OCI-LY7 (cell line): Measurements from ENCODE around the gene ZNF544.

Experiments used
- CTCF ChIP-seq: fragments of 200-600 bp; sonication (generic); conservative IDR thresholded peaks from 2 replicates; pipeline ENCODE4 v1.5.1; 2014; ENCODE audit warnings: mild to moderate bottlenecking, antibody characterized with exemption, low read length, moderate library complexity, mixed read lengths
- EZH2phosphoT487 ChIP-seq: fragments of 200-600 bp; sonication (generic); IDR thresholded peaks from 2 replicates; pipeline ENCODE4 v1.6.1; 2018; ENCODE audit warnings: low read depth, borderline replicate concordance, mild to moderate bottlenecking, mixed run types, antibody characterized with exemption, low read length, moderate library complexity, mixed read lengths

- TF ChIP-seq CTCF: no peak
- no peak for TF ChIP-seq EZH2phosphoT487
Observed at GRCh38 chr19:58262922-58263296, 34.2 kb downstream of the ZNF544 start.
